T-helper 1 cell treated with Interleukin-12 subunit alpha and Interleukin-12 subunit beta and Interleukin-4 antibody, amounts not matched to agents 30 ng/mL and 1 ng/mL, for 36 hours (primary cell): Measurements from ENCODE around the gene PRKAR1A. TPM values are rescaled to one million over a fixed set of nuclear protein-coding genes. Genes with fewer than 3 reads are reported as not detected.

Experiments used
- intact Hi-C: fragments of 100-400 bp; cut with micrococcal nuclease; formaldehyde crosslinking; loops from one replicate; pipeline ENCODE4 v1.15.1; 2024
- total RNA-seq: library from RNA; stranded (reverse); gene quantifications from 2 replicates; pipeline ENCODE4 v1.2.3, GENCODE V29; 2022

PRKAR1A gene
- total RNA-seq, 1 donor from 2014 or later, result 217 TPM

- intact Hi-C loops, result no loop called here
These were observed 27.6 kb downstream of the PRKAR1A start for GRCh38 chr17:68539548-68540467.

DNA sequence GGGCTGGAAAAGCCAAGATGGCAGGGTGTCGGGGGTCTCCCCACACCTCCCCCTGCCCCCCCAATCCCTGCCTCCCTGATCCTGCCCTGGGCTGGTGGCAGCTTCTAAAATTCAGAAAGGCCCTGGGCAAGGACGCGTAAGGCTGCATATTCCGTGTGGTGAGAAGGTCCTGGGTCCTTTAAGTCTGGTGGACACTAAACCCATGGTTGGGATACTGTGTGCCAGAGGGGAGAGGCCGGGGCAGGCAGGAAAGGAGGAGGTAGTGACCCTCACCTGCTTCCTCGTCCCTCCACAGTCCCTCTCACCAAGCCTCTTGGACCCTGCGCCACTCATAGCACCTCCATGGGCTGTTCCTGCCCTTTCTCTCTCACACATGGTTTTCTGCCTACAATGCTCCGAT is 28.8 kb downstream of the PRKAR1A start:
- intact Hi-C loops, result no loop called here

DNA sequence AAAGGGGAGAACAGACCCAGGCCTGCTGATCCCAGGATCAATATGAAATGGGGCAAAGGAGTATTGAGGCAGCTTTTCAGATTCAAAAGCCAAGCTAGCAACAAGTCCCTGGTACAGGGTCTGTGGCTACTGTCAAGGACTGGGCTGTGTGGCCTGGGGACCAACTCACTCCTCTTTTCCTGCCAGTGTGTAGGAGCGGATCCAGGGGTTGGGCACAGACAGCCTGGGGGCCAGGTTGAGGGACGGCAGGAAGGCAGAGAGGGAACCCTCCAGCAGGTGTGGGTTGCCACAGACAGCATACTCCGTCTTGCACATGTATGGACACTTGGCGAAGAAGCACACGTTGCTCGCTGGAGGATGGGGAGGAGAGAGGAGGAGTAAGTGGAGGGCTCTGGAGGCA is 29.6 kb downstream of the PRKAR1A start:
- intact Hi-C loops, result no loop called here

- intact Hi-C loops, result no loop called here
These were observed 30.7 kb downstream of the PRKAR1A start for GRCh38 chr17:68542698-68543463.

- intact Hi-C loops, result no loop called here
These were observed 32.1 kb downstream of the PRKAR1A start for GRCh38 chr17:68544111-68544915.

DNA sequence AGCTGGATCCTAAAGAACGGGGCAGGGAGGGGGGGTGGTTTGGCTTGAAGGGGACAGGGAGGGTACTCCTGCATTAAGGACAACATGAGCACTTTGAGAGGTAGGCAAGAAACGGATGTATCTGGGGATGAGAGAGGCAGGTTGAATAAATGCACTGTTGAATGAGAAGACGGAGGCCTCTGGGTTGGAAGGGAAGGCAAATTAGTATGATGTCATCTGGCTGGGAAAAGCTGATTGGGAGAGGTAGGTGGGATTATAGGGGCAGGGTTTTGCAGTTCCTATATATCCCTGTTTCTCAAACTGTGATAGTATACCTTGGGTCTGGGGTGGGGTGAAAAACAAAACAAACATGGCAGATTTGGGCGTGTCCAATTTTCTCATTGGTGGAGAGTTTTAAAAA is 44.3 kb downstream of the PRKAR1A start:
- intact Hi-C loops, result no loop called here

GRCh38 chr17:68559316-68559715 is 47.1 kb downstream of the PRKAR1A start:
- intact Hi-C loops, result no loop called here

- intact Hi-C loops, result no loop called here
These were observed 48.9 kb downstream of the PRKAR1A start for GRCh38 chr17:68560966-68561720.

- intact Hi-C loops, result no loop called here
These were observed 50.5 kb downstream of the PRKAR1A start for GRCh38 chr17:68562736-68563135.

DNA sequence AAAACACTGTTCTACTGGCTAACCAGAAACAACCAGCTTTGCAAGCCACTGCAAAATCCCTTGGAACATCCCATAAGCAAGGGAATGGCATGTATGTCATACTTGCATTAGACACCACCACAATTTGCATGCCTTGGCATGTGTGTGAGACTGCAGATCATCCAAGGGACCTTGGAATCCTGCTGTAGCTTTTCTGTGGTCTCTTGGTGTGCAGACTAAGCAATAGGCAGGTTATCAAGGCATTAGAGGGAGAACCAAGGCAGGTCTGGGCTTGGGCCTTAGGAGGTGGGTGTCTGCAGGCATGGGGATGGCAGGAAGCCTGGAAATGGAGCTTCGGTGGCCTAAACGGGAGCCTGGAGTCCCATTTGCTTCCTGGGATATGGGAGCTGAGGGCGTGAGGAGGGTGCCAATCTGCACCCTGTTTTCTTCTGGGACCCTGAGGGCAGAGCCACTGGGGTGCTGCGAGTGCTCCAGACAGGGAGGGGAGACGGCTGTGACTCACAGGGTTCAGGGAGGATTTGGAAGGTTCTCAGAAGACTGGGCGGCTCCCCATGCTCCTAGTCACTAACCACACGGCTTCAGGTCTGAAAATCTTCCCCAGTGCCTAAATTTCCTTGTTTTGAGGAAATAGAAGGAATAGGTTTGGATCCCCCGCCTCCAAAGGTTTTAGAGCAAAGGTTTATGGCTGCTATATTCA is 52.3 kb downstream of the PRKAR1A start:
- intact Hi-C loops, result no loop called here

GRCh38 chr17:68565661-68566441 is 53.6 kb downstream of the PRKAR1A start:
- intact Hi-C loops, result no loop called here

GRCh38 chr17:68566442-68566738 is 54.2 kb downstream of the PRKAR1A start:
- intact Hi-C loops, result no loop called here

DNA sequence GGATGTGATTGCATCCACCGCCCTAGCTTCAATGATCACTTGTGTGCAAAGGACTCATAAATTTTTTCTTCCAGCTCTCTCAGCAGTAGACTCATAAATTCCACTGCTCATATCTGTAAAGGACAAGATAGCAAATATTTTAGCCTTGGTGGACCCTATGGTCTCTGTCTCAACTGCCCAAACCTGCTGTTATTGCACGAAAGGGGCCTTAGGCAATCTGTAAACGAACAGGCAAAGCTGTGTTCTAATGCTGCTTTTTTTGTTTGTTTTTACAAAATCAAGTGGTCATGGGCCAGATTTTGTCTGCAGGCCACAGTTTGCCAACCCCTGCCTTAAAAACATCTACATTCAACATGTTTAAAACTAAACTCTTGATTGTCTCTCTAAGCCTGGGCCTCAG is 54.8 kb downstream of the PRKAR1A start:
- intact Hi-C loops, result no loop called here

GRCh38 chr17:68567581-68567980 is 55.4 kb downstream of the PRKAR1A start:
- intact Hi-C loops, result no loop called here

GRCh38 chr17:68568581-68568980 is 56.4 kb downstream of the PRKAR1A start:
- intact Hi-C loops, result no loop called here

DNA sequence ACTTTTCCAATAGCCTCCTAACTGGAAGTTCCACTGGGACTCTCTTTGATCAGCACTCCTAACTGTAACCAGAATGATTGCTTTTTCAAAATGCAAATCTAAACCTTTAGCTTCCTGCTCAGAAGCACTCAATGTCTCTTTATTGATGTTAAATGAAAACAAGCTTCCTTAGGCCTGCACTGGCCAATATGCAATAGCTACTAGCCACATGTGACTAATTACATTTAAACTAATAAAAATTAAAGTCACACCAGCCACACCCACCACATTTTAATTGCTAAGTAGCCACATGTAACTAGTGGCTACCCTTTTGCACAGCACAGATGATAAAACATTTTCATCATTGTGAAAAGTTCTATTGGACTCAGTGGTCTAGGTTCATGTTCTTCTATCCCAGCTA is 57.1 kb downstream of the PRKAR1A start:
- intact Hi-C loops, result no loop called here

DNA sequence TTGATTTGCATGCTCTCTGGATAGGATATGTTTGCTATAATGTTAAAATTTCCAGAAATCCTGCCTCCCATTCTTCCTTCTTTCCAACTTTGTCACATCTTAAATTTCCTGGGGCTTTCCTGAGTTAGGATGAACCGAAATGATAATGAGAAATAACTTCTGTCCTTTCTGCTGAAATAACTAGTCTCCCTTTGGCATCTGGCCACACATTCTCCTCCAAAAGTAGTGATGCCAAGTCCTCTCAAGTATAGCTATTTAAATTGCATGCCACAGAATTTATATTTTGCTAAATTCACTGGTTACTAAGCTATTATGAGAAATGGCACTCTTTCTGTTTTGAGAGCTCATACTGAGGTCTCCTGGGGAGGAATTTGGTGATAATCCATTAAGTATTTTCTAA is 58.3 kb downstream of the PRKAR1A start:
- intact Hi-C loops, result no loop called here

DNA sequence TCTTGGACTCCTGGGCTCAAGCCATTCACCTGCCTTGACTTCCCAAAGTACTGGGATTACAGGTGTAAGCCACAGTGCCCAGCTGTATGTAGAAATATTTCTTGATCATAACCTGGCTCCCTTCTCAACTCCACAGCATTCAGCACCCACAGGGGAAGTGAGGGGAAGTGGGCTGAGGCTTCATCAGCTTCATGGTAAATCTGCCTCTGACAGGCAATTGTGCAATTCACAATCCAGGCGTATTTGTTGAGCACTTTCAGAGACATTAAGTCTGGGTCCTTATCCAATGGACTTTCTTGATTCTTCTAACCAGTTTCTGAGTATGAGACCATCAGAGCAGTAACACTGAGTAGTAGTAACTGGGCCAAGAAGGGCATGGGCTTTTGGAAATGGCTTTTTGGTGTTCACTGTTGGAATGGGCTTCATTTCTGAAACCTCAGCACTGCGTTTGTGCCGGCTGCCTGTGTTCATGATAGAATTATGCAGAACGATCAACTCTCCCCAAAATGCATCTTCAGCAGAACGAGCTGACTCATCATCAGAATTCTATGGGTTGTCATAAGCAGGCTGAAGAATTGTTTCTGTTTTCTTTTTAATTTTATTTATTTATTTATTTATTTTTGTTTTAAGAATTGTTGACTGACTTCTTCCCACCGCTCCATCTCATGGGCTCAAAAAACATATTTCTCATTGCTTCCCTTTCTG is 60.1 kb downstream of the PRKAR1A start:
- intact Hi-C loops, result no loop called here

DNA sequence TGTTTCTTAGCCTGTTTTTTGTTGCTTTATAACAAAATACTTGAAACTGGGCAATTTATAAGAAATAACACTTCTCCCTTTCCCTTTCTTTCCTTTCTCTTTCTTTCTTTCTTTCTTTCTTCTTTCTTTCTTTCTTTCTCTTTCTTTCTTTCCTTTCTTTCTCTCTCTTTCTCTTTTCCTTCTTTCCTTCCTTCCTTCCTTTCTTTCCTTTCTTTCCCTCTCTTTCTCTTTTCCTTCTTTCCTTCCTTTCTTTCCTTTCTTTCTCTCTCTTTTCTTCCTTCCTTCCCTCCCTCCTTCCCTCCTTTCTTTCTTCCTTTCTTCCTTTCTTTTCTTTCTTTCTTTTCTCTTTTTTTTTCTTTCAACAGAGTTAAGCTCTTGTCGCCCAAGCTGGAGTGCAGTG is 61.1 kb downstream of the PRKAR1A start:
- intact Hi-C loops, result no loop called here
